Germinal center (tissue), 1 donor: Measurements from ENCODE around the gene NPAS3.

ENCODE experiments used
- DNase-seq: peaks from one replicate; pipeline ENCODE4 v3.0.0; 2012; ENCODE audit warnings: mixed read lengths, low spot score

The NPAS3 gene

GRCh38 chr14:33799705-33800570, 861.3 kb downstream of the NPAS3 start:
- no peak for DNase-seq

DNA sequence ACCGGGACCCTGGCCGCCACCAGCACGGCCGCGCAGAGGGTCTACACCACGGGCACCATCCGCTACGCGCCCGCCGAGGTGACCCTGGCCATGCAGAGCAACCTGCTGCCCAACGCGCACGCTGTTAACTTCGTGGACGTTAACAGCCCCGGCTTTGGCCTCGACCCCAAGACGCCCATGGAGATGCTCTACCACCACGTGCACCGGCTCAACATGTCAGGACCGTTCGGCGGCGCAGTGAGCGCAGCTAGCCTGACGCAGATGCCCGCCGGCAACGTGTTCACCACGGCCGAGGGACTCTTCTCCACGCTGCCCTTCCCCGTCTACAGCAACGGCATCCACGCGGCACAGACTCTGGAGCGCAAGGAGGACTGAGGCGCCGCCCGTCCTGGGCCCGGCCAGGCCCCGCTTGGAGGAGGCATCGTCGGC, 862.1 kb downstream of the NPAS3 start:
- DNase-seq, result no peak

DNA sequence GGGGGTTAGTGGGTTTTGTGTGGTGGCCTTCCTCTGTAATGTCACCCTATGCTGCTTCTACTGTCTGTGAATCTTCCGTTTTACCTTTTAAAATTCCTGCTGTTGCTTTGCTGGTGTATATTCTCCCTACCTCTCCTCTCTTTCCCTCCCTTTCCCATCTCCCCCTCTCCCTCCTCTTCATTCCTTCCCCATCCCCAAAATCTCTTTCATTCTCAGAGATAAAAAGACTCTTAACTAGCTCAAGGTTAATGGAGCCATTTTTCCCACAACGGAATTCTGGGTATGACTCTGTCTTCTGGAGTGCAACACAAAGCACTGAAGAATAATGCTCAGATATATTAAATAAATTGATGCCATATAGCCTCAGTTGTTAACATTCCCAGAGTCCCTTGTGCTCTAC, 864.1 kb downstream of the NPAS3 start:
- no peak for DNase-seq

- DNase-seq, result no peak
Measured at GRCh38 chr14:33805593-33805992, 866.9 kb downstream of the NPAS3 start.

- no peak for DNase-seq
Measured at GRCh38 chr14:33806905-33807304, 868.2 kb downstream of the NPAS3 start.

- DNase-seq, result no peak
Measured at GRCh38 chr14:33808187-33808586, 869.5 kb downstream of the NPAS3 start.

DNA sequence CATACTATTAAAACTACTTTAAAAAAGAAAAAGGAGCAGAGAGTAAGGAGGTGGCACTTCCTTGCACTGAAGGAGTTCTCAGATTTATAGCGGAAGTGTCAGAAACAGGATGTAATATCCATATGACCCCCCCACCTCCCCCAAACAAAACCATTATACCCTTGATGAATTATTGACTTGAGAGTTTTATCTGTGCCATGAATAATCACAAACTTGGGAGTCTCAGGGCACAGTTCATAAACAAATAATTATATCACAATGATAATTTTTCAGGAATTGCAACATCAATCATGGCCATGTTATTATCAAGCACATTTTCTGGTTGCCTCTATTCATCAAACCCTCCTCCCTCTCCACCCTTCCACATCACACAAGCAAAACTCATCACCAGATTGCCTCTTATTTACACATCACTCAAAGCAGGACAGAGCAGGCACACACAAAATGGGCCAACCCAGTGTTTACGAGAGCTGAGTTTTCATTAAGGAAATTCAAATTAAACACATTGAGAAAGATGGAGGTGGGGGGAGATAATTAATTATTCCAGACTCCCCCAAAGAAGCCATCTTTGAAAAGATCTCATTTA, 870.8 kb downstream of the NPAS3 start:
- no peak for DNase-seq

DNA sequence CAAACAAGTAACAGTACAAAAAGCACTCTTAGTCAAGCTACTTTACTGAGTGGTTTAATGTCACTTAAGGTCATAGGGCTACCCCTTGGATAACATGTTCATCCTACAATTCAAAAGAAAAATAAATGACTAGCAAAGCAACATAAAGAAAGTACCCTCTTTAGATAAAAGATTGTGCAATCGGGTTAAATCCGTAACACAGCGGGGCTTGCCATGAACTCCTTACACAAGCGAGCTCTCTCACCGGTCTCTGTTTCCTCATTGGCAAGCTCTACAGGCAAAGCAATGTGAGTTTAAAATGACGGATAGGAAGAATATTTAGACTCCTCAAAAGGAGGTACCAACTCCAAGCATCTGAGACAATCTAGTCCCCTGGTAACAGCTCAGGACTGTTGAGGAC, 871.6 kb downstream of the NPAS3 start:
- no peak for DNase-seq

DNA sequence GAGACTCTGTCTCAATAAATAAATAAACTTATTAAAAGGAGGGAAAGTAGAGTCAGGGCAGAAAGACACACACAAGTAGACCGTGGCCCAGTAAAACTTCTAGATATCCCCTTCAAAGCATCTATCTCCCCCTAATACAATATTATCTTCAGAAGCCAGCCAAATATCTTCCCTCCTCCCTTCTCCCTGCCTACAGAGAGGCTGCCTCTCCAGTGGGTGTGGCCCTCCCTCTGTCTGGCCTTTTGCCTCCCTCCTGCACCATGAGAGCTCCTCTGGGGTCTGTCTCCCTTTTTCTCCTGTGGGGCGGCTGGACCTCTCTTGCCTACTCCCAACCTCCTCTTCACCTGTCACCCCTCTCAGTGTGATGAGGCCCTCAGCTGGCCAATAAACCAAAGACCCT, 873.0 kb downstream of the NPAS3 start:
- no peak for DNase-seq

DNA sequence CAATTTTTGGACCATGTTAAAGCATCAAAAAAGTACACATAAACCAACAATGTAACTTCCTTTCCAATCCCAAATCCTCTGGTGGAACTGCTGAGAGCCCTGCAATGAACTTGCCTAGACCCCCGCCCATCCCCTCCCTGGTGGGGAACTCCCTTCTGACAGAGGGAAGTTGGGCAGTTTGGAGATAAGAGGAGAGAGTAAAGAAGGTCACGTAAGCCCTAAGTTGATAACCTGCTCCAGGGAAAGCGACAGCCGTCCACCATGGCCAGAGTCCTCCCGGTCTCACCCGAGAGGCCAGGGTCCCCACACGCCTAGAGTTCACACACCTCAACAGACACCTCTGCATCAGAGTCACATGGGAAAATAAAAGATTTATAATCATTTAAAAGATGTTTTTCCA, 873.5 kb downstream of the NPAS3 start:
- no peak for DNase-seq

DNA sequence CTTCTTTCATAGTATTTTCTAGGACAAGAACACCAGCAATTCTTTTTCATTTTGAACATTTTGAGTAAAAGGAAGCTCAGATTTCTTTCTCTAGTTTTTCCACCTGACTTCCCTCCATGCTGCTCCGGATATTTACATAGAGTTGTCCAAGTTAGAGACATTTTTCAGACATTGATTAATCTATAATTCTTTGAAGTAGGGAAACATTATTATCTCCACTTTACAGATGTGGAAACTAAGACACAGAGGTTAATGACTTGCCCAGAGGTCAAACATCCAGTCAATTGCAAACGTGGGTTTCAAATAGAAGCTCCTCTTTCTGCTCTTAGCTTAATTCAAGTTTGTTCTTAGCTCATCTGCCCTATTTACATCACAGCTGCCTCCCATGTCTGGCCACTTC, 873.9 kb downstream of the NPAS3 start:
- no peak for DNase-seq

- DNase-seq, result no peak
Measured at GRCh38 chr14:33814010-33814409, 875.3 kb downstream of the NPAS3 start.

- DNase-seq, result no peak
Measured at GRCh38 chr14:33833706-33834465, 895.2 kb downstream of the NPAS3 start.

DNA sequence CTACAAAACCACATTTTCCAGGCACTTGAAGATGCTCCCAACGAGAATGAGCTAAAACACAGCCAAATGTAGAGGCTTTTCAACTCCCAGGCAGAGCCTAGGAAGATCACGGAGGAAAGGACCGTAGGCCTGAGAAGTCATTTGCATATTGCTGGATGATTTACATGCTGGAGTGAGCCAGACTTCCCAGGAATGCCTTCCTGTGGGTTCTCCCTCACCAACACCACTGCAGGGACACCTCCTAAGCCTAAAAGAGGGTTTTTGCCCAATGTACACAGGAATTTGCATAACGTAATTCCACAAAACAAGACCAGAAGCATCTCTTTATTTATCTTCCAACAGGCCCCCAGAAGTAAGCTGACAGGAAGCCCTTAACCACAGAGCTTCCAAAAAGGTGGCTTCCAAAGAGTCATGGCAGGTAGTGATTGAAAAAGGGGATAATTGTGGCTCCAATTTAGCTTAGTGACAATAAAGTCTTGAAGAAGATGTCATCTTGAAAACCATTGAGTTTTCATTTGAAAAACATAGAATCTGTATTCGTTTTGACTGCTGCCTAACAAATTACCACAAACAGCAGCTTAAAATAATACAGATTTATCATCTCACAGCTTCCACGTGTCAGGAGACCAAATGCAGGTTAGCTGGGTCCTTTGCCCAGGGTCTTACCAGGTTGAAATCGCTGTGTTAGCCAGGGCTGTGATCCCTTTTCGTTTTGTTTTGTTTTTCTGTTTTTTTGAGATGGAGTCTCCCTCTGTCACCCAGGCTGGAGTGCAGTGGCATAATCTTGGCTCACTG, 896.0 kb downstream of the NPAS3 start:
- no peak for DNase-seq

DNA sequence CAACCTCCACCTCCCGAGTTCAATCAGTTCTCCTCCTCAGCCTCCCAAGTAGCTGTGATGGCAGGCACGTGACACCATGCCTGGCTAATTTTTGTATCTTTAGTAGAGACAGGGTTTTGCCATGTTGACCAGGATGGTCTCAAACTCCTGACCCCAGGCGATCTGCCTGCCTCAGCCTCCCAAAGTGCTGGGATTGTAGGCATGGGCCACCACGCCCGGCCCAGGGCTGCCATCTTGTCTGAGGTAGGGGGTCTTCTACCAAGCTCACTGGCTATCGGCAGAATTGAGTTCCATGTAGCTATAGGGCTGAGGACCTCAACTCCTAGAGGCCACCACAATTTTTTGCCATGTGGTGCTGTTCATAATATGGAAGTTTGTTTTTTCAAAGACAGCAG, 896.6 kb downstream of the NPAS3 start:
- DNase-seq, result no peak

DNA sequence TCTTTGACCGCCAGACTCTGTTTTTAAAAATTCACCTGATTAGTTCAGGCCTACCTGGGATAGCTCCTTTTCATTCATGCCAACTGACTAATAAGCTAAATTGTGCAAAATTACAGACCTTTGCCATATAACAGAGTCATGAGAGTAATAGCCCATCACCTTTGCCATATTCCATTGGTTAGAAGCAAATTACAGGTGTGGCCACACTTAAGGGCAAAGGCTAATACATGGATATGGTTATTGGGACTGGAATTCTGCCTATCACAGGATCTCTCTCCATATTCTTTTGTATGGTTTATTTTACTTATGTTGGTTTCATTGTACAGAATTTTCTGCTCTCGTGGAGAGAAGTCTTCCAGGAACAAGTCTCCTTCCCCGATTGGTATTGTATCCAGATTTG, 897.0 kb downstream of the NPAS3 start:
- no peak for DNase-seq

- DNase-seq, result no peak
Measured at GRCh38 chr14:33836203-33836899, 897.7 kb downstream of the NPAS3 start.

- DNase-seq, result no peak
Measured at GRCh38 chr14:33836900-33837577, 898.4 kb downstream of the NPAS3 start.

DNA sequence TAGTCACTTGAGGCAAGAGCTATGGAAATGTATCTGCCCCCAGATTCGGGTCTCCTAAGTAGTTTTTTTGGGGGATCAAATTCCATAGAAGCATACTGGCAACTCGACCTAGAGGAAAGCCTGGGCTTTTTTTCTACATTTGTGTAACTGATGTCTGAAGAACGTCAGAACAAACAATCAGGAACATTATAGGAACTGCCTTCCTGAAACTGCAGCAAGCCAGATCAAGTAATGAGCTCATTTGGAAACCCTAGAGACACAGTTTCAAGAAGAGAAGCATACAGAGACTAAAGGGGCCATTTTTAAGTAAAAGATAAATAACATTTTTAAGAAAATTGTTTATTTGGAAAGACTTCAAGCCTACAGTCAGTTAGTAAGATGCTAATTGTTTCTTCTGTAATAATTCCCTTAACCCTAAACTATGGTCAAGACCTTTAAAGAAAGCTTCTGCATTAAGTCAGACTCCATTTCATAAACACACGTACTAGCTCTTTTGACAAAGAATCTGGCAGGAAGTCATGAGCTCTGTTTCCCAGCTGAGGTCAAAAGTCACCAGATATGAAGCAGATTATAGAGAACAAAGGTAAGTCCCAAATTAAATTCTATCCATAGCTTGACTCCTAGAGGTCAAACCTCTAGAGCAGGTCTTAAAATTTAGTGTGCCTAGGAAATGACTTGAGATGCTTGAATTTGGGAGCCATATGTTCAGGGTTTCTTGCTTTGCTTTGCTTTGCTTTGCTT, 899.4 kb downstream of the NPAS3 start:
- DNase-seq, result no peak
